IMR-90 (cell line): ENCODE results near the gene CSNK1G2. TPM values are rescaled to one million over a fixed set of nuclear protein-coding genes. Genes with fewer than 3 reads are reported as not detected.

ENCODE experiments used
- ATAC-seq: fragments of 200-7000 bp; cut with Tn5 transposase; 2 replicates; pipeline ENCODE4 v1.9.1; 2020; ENCODE audit warnings: low read depth, mild to moderate bottlenecking, moderate library complexity
- BruUV-seq: library from RNA; stranded (reverse); fragments of 400-500 nt; replicated peaks from 2 replicates; lab custom pipeline; 2021; lab: Mats Ljungman, UMichigan
- CTCF ChIA-PET: fragments of 300-600 bp; formaldehyde crosslinking; extraction: SDS; loops from one replicate; lab custom pipeline; 2021; ENCODE audit warnings: antibody characterized with exemption; lab: Yijun Ruan, JAX
- POLR2A ChIA-PET: fragments of 300-600 bp; sonication (Branson Sonifier 250); formaldehyde crosslinking; loops from one replicate; lab custom pipeline; 2022; ENCODE audit warnings: antibody characterized with exemption; ENCODE audit not compliant: unreplicated experiment; lab: Charles Lee
- DNase-seq: peaks from one replicate; pipeline ENCODE4 v3.0.0; 2013
- H2AFZ ChIP-seq: replicated peaks from 2 replicates; pipeline ENCODE3; 2013; ENCODE audit warnings: low read length, mild to moderate bottlenecking; ENCODE audit not compliant: poor library complexity
- H2AK5ac ChIP-seq: 2 replicates; pipeline ENCODE4 v1.6.1; 2013; ENCODE audit warnings: low read depth, low read length, inconsistent platforms
- H2AK9ac ChIP-seq: replicated peaks from 2 replicates; pipeline ENCODE3; 2013; ENCODE audit warnings: mild to moderate bottlenecking, low read depth, low read length, moderate library complexity; ENCODE audit not compliant: poor library complexity
- H2BK120ac ChIP-seq: 2 replicates; pipeline ENCODE4 v1.6.1; 2013; ENCODE audit warnings: low read depth, low read length, inconsistent platforms
- H2BK15ac ChIP-seq: 3 replicates; pipeline ENCODE4 v1.6.1; 2013; ENCODE audit warnings: low read depth, low read length, inconsistent platforms
- H2BK20ac ChIP-seq: 2 replicates; pipeline ENCODE4 v1.6.1; 2013; ENCODE audit warnings: low read depth, mild to moderate bottlenecking, inconsistent platforms, low read length, moderate library complexity
- H2BK5ac ChIP-seq: 2 replicates; pipeline ENCODE4 v1.6.1; 2013; ENCODE audit warnings: mild to moderate bottlenecking, low read depth, low read length, inconsistent platforms; ENCODE audit not compliant: poor library complexity, severe bottlenecking
- H3K14ac ChIP-seq: replicated peaks from 2 replicates; pipeline ENCODE4 v1.6.1; 2013; ENCODE audit warnings: low read depth, low read length, inconsistent platforms
- H3K18ac ChIP-seq: 2 replicates; pipeline ENCODE4 v1.6.1; 2013; ENCODE audit warnings: low read depth, low read length, control low read depth
- H3K23ac ChIP-seq: 2 replicates; pipeline ENCODE4 v1.6.1; 2013; ENCODE audit warnings: low read depth, low read length, inconsistent platforms
- H3K27ac ChIP-seq: 2 replicates; pipeline ENCODE4 v1.5.1; 2013; ENCODE audit warnings: mild to moderate bottlenecking, control low read depth, low read length; ENCODE audit not compliant: insufficient read depth
- H3K27me3 ChIP-seq: 2 replicates; pipeline ENCODE4 v1.6.1; 2013; ENCODE audit warnings: low read length; ENCODE audit not compliant: control insufficient read depth, insufficient read depth
- H3K36me3 ChIP-seq: 2 replicates; pipeline ENCODE4 v1.6.1; 2013; ENCODE audit warnings: low read length, mixed read lengths; ENCODE audit not compliant: control insufficient read depth, insufficient read depth
- H3K4ac ChIP-seq: 2 replicates; pipeline ENCODE4 v1.6.1; 2013; ENCODE audit warnings: low read depth, low read length, inconsistent platforms
- H3K4me1 ChIP-seq: 2 replicates; pipeline ENCODE4 v1.6.1; 2013; ENCODE audit warnings: low read length, mixed read lengths; ENCODE audit not compliant: control insufficient read depth, insufficient read depth
- H3K4me2 ChIP-seq: 2 replicates; pipeline ENCODE4 v1.6.1; 2013; ENCODE audit warnings: low read depth, mild to moderate bottlenecking, control low read depth, low read length, moderate library complexity
- H3K4me3 ChIP-seq: 2 replicates; pipeline ENCODE4 v1.5.1; 2013; ENCODE audit warnings: low read depth, mild to moderate bottlenecking, control low read depth, low read length, moderate library complexity; ENCODE audit not compliant: insufficient read depth
- H3K56ac ChIP-seq: 2 replicates; pipeline ENCODE4 v1.6.1; 2013; ENCODE audit warnings: low read length, inconsistent platforms; ENCODE audit not compliant: insufficient read depth; ENCODE audit errors: extremely low read depth
- H3K79me1 ChIP-seq, 2 experiments: 2 replicates each; pipeline ENCODE4 v1.6.1; 2013; ENCODE audit warnings: low read length in 2 of 2, inconsistent platforms in 1 of 2, low read depth in 1 of 2
- H3K9ac ChIP-seq: 2 replicates; pipeline ENCODE4 v1.6.1; 2013; ENCODE audit warnings: low read depth, low read length, control low read depth
- H3K9me1 ChIP-seq: 2 replicates; pipeline ENCODE4 v1.6.1; 2013; ENCODE audit warnings: low read length, inconsistent platforms; ENCODE audit not compliant: insufficient read depth
- H3K9me3 ChIP-seq: 2 replicates; pipeline ENCODE4 v1.6.1; 2013; ENCODE audit warnings: low read length; ENCODE audit not compliant: control insufficient read depth, insufficient read depth
- H4K20me1 ChIP-seq: 2 replicates; pipeline ENCODE4 v1.6.1; 2013; ENCODE audit warnings: low read length, inconsistent platforms; ENCODE audit not compliant: insufficient read depth
- H4K5ac ChIP-seq: 2 replicates; pipeline ENCODE4 v1.6.1; 2013; ENCODE audit warnings: mild to moderate bottlenecking, low read depth, low read length, control low read depth
- H4K8ac ChIP-seq, 2 experiments: 2 replicates each; pipeline ENCODE4 v1.6.1; 2013; ENCODE audit warnings: low read depth in 2 of 2, low read length in 2 of 2, control low read depth in 1 of 2, inconsistent platforms in 1 of 2
- H4K91ac ChIP-seq: 2 replicates; pipeline ENCODE4 v1.6.1; 2013; ENCODE audit warnings: low read depth, low read length, inconsistent platforms; ENCODE audit not compliant: insufficient read depth
- BHLHE40 ChIP-seq: fragments of 150-350 bp; IDR thresholded peaks from 2 replicates; pipeline ENCODE4 v1.6.1; 2016; ENCODE audit warnings: mild to moderate bottlenecking, low read depth, low read length
- CEBPB ChIP-seq: IDR thresholded peaks from 2 replicates; pipeline ENCODE4 v1.6.1; 2012; ENCODE audit warnings: low read depth, low read length, improper control_type of control experiment
- CHD1 ChIP-seq: IDR thresholded peaks from 2 replicates; pipeline ENCODE4 v1.6.1; 2012; ENCODE audit warnings: low read depth, low read length, improper control_type of control experiment
- CTCF ChIP-seq: conservative IDR thresholded peaks from 2 replicates; pipeline ENCODE4 v1.5.1; 2012; ENCODE audit warnings: mild to moderate bottlenecking, low read depth, low read length, improper control_type of control experiment
- ELK1 ChIP-seq: fragments of 150-350 bp; IDR thresholded peaks from 2 replicates; pipeline ENCODE4 v1.6.1; 2016; ENCODE audit warnings: low read depth, mild to moderate bottlenecking, low read length, moderate library complexity, borderline replicate concordance
- FOS ChIP-seq: fragments of 150-350 bp; IDR thresholded peaks from 2 replicates; pipeline ENCODE4 v1.6.1; 2016; ENCODE audit warnings: low read depth, low read length
- MAFK ChIP-seq: IDR thresholded peaks from 2 replicates; pipeline ENCODE4 v1.6.1; 2012; ENCODE audit warnings: low read depth, low read length, improper control_type of control experiment
- MAZ ChIP-seq: IDR thresholded peaks from 2 replicates; pipeline ENCODE4 v1.6.1; 2012; ENCODE audit warnings: low read depth, mild to moderate bottlenecking, low read length, improper control_type of control experiment, moderate library complexity, borderline replicate concordance
- NFE2L2 ChIP-seq: fragments of 150-350 bp; IDR thresholded peaks from 2 replicates; pipeline ENCODE4 v1.6.1; 2016; ENCODE audit warnings: low read depth, mild to moderate bottlenecking, low read length
- POLR2A ChIP-seq: IDR thresholded peaks from 2 replicates; pipeline ENCODE4 v1.6.1; 2012; ENCODE audit warnings: mild to moderate bottlenecking, low read depth, low read length
- RAD21 ChIP-seq: IDR thresholded peaks from 2 replicates; pipeline ENCODE4 v1.6.1; 2012; ENCODE audit warnings: low read length, improper control_type of control experiment
- RCOR1 ChIP-seq: IDR thresholded peaks from 2 replicates; pipeline ENCODE4 v1.6.1; 2012; ENCODE audit warnings: mild to moderate bottlenecking, low read length, improper control_type of control experiment; ENCODE audit not compliant: insufficient replicate concordance
- RFX5 ChIP-seq: IDR thresholded peaks from 2 replicates; pipeline ENCODE4 v1.8.0; 2012; ENCODE audit warnings: low read depth, mild to moderate bottlenecking, low read length, moderate library complexity
- USF2 ChIP-seq: fragments of 150-350 bp; IDR thresholded peaks from 2 replicates; pipeline ENCODE4 v1.6.1; 2017; ENCODE audit warnings: mild to moderate bottlenecking, antibody characterized with exemption, low read length, low read depth
- WGBS, 2 experiments: methylation state at CpG; one replicate each; pipeline versions ENCODE4 v1.1.5 to v1.1.7; 2013; ENCODE audit warnings: missing lambda C conversion rate in 2 of 2; ENCODE audit not compliant: insufficient read length in 1 of 2; ENCODE audit errors: extremely low coverage in 2 of 2; 5-methylcytosine and 5-hydroxymethylcytosine counted together
- dilution Hi-C: fragments of 300-500 bp; cut with HindIII; formaldehyde crosslinking; loops from one replicate; pipeline ENCODE4 v1.14.3; 2018; ENCODE audit warnings: low sequenced_read_pairs; ENCODE audit not compliant: unreplicated experiment
- in situ Hi-C: fragments of 300-500 bp; cut with MboI; formaldehyde crosslinking; loops from 3 replicates; pipeline ENCODE4 v1.14.3; 2019; ENCODE audit warnings: low sequenced_read_pairs, inconsistent platforms, mixed read lengths
- intact Hi-C: fragments of 100-400 bp; cut with micrococcal nuclease; formaldehyde crosslinking; loops from 2 replicates; pipeline ENCODE4 v1.10.0; 2022
- polyA plus RNA-seq, 3 experiments: library from polyadenylated mRNA; depleted of rRNA; stranded (reverse); fragments of >200 nt; gene quantifications; 2 replicates each; pipeline ENCODE4 v1.2.3, GENCODE V29; 2012; ENCODE audit warnings: low replicate concordance in 1 of 3
- total RNA-seq: library from RNA; depleted of rRNA; stranded (reverse); fragments of >200 nt; gene quantifications from 2 replicates; pipeline ENCODE4 v1.2.3, GENCODE V29; 2012

Gene CSNK1G2
- total and polyA plus RNA-seq, 2 of the 4 experiments (the other 2 are of a cell fraction), result 38.0 to 96.3 TPM

GRCh38 chr19:1999856-2000515, 59.0 kb downstream of the CSNK1G2 start (continued):
- TF ChIP-seq FOS, result no peak
- no peak for TF ChIP-seq RFX5
- TF ChIP-seq ELK1, result no peak
- TF ChIP-seq CEBPB, result no peak

DNA sequence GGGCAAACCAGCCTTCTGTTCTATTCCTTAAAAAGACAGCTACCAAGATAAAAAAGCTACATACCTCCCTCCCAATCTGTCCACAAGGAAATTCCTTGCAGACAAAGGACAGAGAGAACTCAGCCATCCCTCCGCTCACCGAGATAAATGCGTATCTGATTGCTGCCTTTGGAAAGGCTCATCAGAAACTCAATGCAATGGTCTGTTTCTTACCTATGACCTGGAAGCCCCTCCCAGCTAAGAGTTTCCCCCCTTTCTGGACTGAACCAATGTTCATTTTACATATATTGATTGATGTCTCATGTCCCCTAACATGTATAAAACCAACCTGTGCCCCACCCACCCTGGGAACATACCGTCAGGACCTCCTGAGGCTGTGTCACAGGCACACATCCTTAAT, 62.9 kb downstream of the CSNK1G2 start:
- Histone ChIP-seq H3K4me2 (no peak overlapping the region), H2AK5ac (no peak overlapping the region), H4K91ac (no peak overlapping the region), H3K9ac (no peak overlapping the region), H3K14ac (no peak overlapping the region), H2BK120ac (no peak overlapping the region), H3K9me1 (no peaks in the 10 kb centered on the region), H3K18ac (no peak overlapping the region), H3K9me3 (no peaks in the 10 kb centered on the region), H2BK15ac (no peak overlapping the region), H2BK5ac (no peak overlapping the region), H4K5ac (no peak overlapping the region), H4K8ac (no peak overlapping the region), H3K79me1 (peaks cover 16 to 52% of the 10 kb centered on the region in 2 experiments; a peak in 3 of 4 replicates), H3K56ac (no peak overlapping the region), H2AFZ (no peak overlapping the region), H3K27me3 (no peaks in the 10 kb centered on the region), H4K20me1 (peaks cover 16% of the 10 kb centered on the region), H3K23ac (no peak overlapping the region), H2BK20ac (no peak overlapping the region), H3K4me1 (no peaks in the 10 kb centered on the region), H2AK9ac (no peak overlapping the region), H3K4ac (no peak overlapping the region), H3K27ac (no peak overlapping the region), H3K36me3 (peaks cover 28% of the 10 kb centered on the region), H3K4me3 (no peak overlapping the region)
- BruUV-seq, result no TSS peak
- in situ Hi-C loops (no loop called here), intact Hi-C loops (no loop called here), dilution Hi-C loops (no loop called here)
- no CpG with 5 or more reads among the region's 4 CpGs for WGBS, 2 experiments
- DNase-seq (no peak), ATAC-seq (no peak)
- POLR2A ChIA-PET, result no interaction called here
- CTCF ChIA-PET, result no interaction called here
- no peak for TF ChIP-seq MAZ
- TF ChIP-seq MAFK, result no peak
- TF ChIP-seq CHD1, result no peak
- no peak for TF ChIP-seq NFE2L2
- no peak for TF ChIP-seq CEBPB
- no peak for TF ChIP-seq RCOR1
- no peak for TF ChIP-seq FOS
- no peak for TF ChIP-seq RFX5
- no peak for TF ChIP-seq RAD21
- TF ChIP-seq BHLHE40, result no peak
- TF ChIP-seq USF2, result no peak
- no peak for TF ChIP-seq CTCF
- no peak for TF ChIP-seq POLR2A
